Superior temporal gyrus (tissue), 1 donor: Measurements from ENCODE around the gene BRMS1L.
"Not testable (repeated sequence)": the region's sequence is repeated elsewhere in the genome, so short reads cannot be mapped to it uniquely, and the experiment has no call there.

Experiments used
- DNase-seq: peaks from one replicate; pipeline ENCODE4 v3.0.0-alpha.2; 2016; ENCODE audit errors: extremely low spot score

The BRMS1L gene

GRCh38 chr14:35826218-35826951, at the start of gene BRMS1L:
TSS of gene BRMS1L (plus strand) at chr14:35826338. CDS start at chr14:35826517, 179 bp downstream.
- peak; percentile 99 for DNase-seq

DNA sequence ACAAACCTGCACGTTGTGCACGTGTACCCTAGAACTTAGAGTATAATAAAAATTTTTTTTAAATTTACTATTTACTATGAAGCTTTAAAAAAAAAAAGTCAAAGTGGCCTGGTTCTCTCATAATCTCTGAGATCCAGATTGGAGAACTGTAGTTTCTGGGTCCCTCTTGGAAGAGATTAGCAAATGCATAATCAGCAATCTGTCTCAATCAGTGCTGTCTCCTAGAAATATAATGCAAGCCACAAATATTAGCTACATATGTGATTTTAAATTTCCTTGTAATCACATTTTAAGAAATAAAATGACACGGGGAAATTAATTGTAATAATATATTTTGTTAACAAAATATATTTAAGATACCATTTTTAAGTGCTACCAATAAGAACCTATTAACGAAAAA, 49.3 kb upstream of the BRMS1L start:
- DNase-seq: no peak

DNA sequence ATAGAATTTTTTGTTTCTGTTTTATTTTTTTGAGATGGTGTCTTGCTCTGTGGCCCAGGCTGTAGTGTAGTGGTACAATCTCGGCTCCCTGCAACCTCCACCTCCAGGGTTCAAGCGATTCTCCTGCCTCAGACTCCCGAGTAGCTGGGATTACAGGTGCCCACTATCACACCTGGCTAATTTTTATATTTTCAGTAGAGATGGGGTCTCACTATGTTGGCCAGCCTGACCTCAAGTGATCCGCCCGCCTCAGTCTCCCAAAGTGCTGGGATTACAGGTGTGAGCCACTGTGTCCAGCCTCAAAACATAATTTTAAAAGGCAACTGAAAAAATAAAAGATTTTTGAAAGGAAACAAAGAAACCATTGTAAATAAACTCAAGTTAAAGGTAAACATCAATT, 48.6 kb upstream of the BRMS1L start:
- DNase-seq: not testable (repeated sequence)

- DNase-seq: no peak
Observed at GRCh38 chr14:35779368-35779767, 46.8 kb upstream of the BRMS1L start.

GRCh38 chr14:35783699-35784098, 42.4 kb upstream of the BRMS1L start:
- DNase-seq: no peak

DNA sequence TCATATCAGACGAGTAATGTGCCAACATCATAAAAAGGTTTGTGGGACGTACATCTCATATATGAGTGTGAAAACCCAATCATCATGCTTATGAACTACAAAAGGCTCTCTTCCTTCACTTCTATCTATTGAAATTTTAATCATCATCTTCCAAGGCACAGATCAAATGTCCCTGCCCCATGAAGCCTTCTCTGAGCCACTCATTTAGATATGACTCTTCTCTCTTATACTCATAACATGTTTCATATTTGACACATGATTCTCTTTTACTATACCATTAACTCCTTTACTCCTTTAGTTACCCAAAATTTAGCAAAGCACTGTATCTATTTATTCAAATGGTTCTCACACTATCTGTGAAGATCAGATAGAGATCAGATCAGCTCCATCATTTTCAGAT, 39.3 kb upstream of the BRMS1L start:
- DNase-seq: no peak

DNA sequence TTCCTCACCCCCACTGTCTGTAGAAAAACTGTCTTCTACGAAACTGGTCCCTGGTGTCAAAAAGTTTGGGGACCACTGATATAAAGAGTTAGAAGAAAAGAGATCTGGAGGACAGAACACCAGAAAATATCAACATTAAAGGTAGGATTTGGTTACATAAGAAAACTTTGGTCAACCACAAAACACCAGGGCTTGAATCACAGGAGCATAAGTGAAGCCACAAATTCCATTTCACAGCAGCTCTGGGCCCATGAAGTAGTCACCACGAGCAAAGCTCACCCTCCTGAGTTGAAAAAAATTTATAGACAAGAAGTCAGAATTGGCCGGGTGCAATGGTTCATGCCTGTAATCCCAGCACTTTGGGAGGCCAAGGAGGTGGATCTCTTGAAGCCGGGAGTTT, 36.5 kb upstream of the BRMS1L start:
- no peak for DNase-seq

DNA sequence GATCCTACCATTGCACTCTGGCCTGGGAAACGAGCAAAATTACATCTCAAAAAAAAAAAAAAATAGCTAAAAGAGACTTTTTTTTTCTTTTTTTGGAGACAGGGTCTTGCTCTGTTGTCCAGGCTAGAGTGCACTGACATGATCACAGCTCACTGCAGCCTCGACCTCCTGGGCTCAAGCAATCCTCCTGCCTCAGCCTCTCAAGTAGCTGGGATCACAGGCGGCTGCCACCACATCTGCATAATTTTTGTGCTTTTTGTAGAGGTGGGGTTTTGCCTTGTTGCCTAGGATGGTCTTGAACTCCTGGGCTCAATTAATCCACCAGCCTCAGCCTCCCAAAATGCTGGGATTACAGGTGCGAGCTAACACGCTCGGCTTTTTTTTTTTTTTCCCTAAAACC, 28.3 kb upstream of the BRMS1L start:
- no peak for DNase-seq

DNA sequence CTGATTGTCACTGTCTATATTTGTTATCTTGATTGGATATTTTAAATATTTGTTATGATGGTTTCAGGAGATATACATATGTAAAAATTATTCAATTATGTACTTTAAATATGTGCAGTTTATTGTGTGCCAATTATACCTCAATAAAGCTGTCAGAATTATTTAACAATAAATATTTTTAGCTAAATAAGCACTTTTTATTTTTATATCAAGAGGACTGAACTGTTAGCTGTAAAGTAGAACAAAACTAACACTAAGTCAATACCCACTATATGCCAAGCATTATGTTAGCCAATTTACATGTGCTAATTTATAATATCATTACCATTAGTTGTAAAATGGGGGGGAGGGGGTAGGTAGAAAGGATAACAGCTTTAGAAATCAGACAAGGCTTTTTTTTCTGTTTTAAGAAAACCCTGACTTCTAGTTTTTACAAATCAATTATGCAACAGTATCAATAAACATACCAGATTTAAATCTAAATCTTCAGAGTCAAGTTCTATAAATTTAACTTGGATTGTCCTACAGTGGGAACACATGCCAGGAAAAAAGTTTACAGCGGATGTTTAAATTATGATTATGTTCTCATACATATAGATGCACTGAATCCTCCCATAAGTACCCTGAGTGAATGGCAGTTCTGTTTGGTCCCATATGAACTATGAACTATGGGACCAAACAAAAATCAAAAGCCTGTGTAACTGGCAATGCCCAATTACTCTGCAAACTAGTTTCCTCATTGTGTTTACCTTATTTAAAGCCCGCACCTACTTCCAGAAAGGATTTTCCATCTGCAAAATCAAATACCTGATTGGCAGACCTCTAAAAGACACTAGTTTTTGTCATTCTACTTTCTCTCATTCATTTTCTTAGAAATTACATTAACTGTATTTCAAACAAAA, 19.9 kb upstream of the BRMS1L start:
- DNase-seq: no peak

- DNase-seq: no peak
Observed at GRCh38 chr14:35807131-35807961, 18.8 kb upstream of the BRMS1L start.

DNA sequence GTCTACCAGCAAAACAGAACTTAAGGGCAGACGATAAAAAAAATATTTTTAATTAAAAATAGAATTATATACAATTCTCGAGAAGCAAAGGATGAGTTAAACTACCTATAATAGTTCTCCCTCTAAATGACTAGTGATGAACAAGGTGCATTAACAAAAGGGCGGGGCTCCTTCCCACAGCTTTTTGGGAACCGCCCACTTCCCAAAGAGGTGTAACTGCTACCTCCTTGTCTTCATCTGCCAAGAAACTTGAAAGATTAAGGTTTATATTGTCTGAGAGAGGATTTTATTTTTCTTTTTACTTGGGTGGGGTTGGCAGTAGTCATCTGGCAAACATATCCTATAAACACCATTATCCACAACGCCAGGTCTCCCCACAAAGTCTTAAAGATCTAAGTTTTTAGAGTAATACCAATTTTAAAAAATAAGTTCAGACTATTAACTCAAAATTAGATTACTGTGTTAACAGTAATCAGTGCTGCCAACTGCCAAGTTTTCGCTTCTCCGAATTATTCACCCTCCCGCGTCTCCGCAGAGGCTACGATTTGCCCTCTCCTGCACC, 18.0 kb upstream of the BRMS1L start:
- DNase-seq: peak; percentile 48

- DNase-seq: peak; percentile 90
Observed at GRCh38 chr14:35808638-35809563, 17.2 kb upstream of the BRMS1L start, which contains the start of gene RALGAPA1. TSS of gene RALGAPA1 (minus strand) at chr14:35809295. CDS start at chr14:35808835, 460 bp downstream.

- DNase-seq: no peak
Observed at GRCh38 chr14:35809597-35809996, 16.5 kb upstream of the BRMS1L start.

GRCh38 chr14:35810963-35811362, 15.2 kb upstream of the BRMS1L start:
- no peak for DNase-seq

DNA sequence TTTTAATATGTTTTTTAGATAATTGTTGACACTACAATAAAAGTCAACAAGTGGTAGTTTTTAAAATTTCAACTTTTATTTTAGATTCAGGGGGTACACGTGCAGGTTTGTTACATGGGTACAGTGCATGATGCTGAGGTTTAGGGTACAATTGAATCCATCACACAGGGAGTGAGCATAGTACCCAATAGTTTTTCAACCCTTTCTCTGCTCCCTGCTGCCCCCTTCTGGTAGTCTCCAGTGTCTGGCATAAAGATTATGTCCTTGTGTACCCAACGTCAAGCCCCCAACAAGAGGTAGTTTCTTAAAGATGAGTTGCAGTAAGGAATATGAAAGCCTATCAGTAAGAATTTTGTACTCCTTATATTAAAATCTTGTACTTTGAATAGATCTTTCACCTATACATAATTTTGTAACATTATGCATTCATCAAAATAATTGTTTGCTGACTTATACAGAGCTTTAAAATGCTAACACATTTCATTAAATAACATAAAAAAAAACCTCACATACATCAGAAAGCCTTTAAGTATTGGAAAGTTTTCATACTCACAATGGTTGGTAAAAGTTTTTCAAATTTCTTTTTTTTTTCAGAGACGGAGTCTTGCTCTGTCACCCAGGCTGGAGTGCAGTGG, 11.7 kb upstream of the BRMS1L start:
- DNase-seq: peak; percentile 81

DNA sequence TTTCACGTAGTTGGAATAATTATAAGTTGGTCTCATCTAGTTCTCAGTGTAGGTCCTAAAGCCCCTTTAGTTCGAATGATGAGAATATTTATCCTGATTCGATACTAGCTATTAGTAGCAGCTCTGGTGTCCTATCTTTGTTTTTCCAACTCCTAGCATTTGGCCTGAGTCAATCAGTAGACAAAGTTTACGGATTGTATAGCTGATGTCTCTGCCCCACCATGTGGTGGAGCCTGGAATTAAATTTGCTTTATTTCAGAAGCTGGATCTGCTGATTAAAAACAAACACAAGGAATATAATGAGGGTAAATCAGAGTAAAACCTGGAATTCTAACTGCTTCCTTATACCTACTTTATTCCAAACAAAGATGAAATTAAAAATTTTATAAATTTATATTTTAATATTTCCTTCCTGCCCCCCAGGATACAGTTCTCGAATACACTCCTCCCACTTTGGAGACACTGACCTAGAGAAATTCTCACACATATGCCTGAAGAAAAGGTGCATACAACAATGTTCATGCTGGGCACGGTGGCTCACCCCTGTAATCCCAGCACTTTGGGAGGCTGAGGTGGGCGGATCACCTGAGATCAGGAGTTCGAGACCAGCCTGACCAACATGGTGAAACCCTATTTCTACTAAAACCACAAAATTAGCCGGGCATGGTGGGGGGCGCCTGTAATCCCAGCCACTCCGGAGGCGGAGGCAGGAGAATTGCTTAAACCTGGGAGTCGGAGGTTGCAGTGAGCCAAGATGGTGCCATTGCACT, 7.6 kb upstream of the BRMS1L start:
- DNase-seq: peak; percentile 84

DNA sequence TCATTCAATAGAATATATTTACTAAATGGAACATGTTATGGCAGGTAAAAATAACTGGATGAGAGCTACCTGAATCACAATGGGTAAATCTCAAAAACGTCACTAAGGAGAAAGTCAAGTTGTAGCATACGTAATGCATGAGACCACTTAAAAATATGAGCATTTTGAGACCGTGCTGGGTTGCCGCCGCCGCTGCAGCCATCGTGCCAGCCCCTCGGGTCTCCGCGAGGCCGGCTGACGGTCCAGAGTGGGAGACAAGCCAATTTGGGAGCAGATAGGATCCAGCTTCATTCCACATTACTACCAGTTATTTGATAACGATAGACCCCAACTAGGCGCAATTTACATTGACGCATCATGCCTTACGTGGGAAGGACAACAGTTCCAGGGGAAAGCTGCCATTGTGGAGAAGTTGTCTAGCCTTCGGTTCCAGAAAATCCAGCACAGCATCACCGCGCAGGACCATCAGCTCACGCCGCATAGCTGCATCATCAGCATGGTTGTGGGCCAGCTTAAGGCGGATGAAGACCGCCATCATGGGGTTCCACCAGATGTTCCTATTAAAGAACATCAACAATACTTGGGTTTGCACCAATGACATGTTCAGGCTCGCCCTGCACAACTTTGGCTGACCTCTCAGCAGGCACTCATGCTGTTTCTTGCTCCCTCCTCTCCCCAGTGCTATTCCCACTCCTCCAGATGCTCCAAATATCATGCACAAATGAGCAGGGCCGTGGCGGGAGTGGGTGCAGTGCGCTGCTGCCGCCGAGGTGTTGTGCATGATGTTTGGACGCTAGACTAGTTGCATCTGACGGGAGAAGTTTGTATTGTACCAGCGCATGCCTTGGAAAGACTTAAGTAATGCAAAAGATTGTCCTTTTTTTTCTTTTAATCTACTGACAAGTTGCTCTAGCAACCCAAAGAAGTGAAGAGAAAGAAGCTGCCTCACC, 6.3 kb upstream of the BRMS1L start:
- DNase-seq: no peak
